T-helper 2 cell (primary cell): ENCODE results near the gene F2RL3.

Experiments
- DNase-seq, 5 experiments: peaks; one replicate each; pipeline versions ENCODE4 v3.0.0 to v3.0.0-alpha.2; 2012 to 2022

The F2RL3 gene

GRCh38 chr19:16896146-16897028, 7.6 kb downstream of the F2RL3 start:
- DNase-seq, result no peak

GRCh38 chr19:16897029-16897855, 8.4 kb downstream of the F2RL3 start:
- peak; percentile 29 to 77 (median 37) for DNase-seq

GRCh38 chr19:16897856-16898161, 9.0 kb downstream of the F2RL3 start:
- peak in 1 of 5 experiments; percentile 23 for DNase-seq

- DNase-seq, result no peak
These were observed 9.7 kb downstream of the F2RL3 start for GRCh38 chr19:16898361-16899015.

- DNase-seq, result peak in 1 of 5 experiments; percentile 34
These were observed 10.8 kb downstream of the F2RL3 start for GRCh38 chr19:16899566-16900075.

- DNase-seq, result no peak
These were observed 12.8 kb downstream of the F2RL3 start for GRCh38 chr19:16901491-16902175.

GRCh38 chr19:16902545-16902944, 13.7 kb downstream of the F2RL3 start:
- DNase-seq, result no peak

GRCh38 chr19:16903347-16903746, 14.5 kb downstream of the F2RL3 start:
- no peak for DNase-seq

- no peak for DNase-seq
These were observed 15.8 kb downstream of the F2RL3 start for GRCh38 chr19:16904599-16904998.

GRCh38 chr19:16908759-16909158, 20.0 kb downstream of the F2RL3 start:
- no peak for DNase-seq

- no peak for DNase-seq
These were observed 22.2 kb downstream of the F2RL3 start for GRCh38 chr19:16911046-16911445.

GRCh38 chr19:16912780-16913179, 24.0 kb downstream of the F2RL3 start:
- DNase-seq, result no peak

GRCh38 chr19:16914421-16914820, 25.6 kb downstream of the F2RL3 start:
- no peak for DNase-seq

GRCh38 chr19:16915135-16915534, 26.3 kb downstream of the F2RL3 start:
- no peak for DNase-seq

- no peak for DNase-seq
These were observed 26.9 kb downstream of the F2RL3 start for GRCh38 chr19:16915734-16916133.

GRCh38 chr19:16917401-16917800, 28.6 kb downstream of the F2RL3 start:
- no peak for DNase-seq

GRCh38 chr19:16919496-16919895, 30.7 kb downstream of the F2RL3 start:
- DNase-seq, result no peak

- no peak for DNase-seq
These were observed 32.2 kb downstream of the F2RL3 start for GRCh38 chr19:16920816-16921529.

- no peak for DNase-seq
These were observed 33.2 kb downstream of the F2RL3 start for GRCh38 chr19:16921766-16922591.

GRCh38 chr19:16922592-16922934, 33.8 kb downstream of the F2RL3 start:
- no peak for DNase-seq

GRCh38 chr19:16922949-16923348, 34.1 kb downstream of the F2RL3 start:
- DNase-seq, result no peak
